Measurements from ENCODE around the gene SETMAR. TPM values are rescaled to one million over a fixed set of nuclear protein-coding genes. Genes with fewer than 3 reads are reported as not detected.

The SETMAR gene
- total and polyA plus RNA-seq, 2 of the 8 experiments (the other 6 are each of a cell fraction or from before 2014, with no cell fraction given): 16.1 to 25.3 TPM

- no peak for FAIRE-seq
- H3K9ac ChIP-seq (replicated peaks in 1 of 4; ENCODE audit: extremely low read depth in 1 of 4, low read depth in 3 of 4, low read length in 3 of 4): no peak overlapping the region
- no peak overlapping the region for H2AK5ac ChIP-seq (ENCODE audit: low read depth, low read length)
- H2BK20ac ChIP-seq (ENCODE audit: low read length): no peak overlapping the region
- H2BK12ac ChIP-seq (ENCODE audit: low read depth, low read length): no peak overlapping the region
- H2BK15ac ChIP-seq (ENCODE audit: low read length): no peak overlapping the region
- ChIA-PET POLR2A (ENCODE audit: partially characterized antibody) (interaction anchor here (0.6 kb wide), 1 partner anchor 227 kb away, joined by 3 read pairs; no protein-coding TSS in a partner anchor), CTCF (ENCODE audit: partially characterized antibody) (interaction anchor here (0.7 to 1.3 kb wide), 2 partner anchors 212 to 272 kb away, joined by 4 read pairs; no protein-coding TSS in a partner anchor)
- H3K4me1 ChIP-seq (replicated peaks in 1 of 4; ENCODE audit: control insufficient read depth in 3 of 4, insufficient read depth in 4 of 4, low read length in 3 of 4): no peaks in the 10 kb centered on the region
- H4K91ac ChIP-seq (replicated peaks; ENCODE audit: insufficient read length, low read length): no peak overlapping the region
- H2BK120ac ChIP-seq (replicated peaks; ENCODE audit: low read depth, low read length): no peak overlapping the region
- H3K27ac ChIP-seq (ENCODE audit: low read depth, low read length): no peak overlapping the region
- 86% methylated on average over 6 of the region's 6 CpGs; no CpG with 5 or more reads in 1 of the 2 experiments for WGBS, 2 experiments (ENCODE audit: extremely low coverage in 1 of 2, insufficient coverage in 1 of 2, insufficient read length in 1 of 2, insufficient replicate concordance in 2 of 2, low coverage in 1 of 2, low lambda C conversion rate in 2 of 2, missing lambda C conversion rate in 1 of 2)
- no peak overlapping the region for H3K4ac ChIP-seq (replicated peaks; ENCODE audit: insufficient read length, low read depth, low read length)
- H3K18ac ChIP-seq (ENCODE audit: extremely low read depth, low read length): no peak overlapping the region
- H2BK5ac ChIP-seq (ENCODE audit: low read depth, low read length): no peak overlapping the region
- no peaks in the 10 kb centered on the region for H3K79me1 ChIP-seq (ENCODE audit: low read depth, low read length)
- no peak overlapping the region for H3K56ac ChIP-seq (replicated peaks; ENCODE audit: insufficient read length, low read depth, low read length)
- H3K23ac ChIP-seq (ENCODE audit: insufficient read length): no peak overlapping the region
- no peaks in the 10 kb centered on the region for H3K36me3 ChIP-seq (ENCODE audit: control insufficient read depth in 2 of 4, insufficient read depth in 4 of 4, low read length in 3 of 4)
- no peak overlapping the region for H3K14ac ChIP-seq (ENCODE audit: insufficient read length)
- no peak for DNase-seq (ENCODE audit: low read depth in 1 of 2, low spot score in 2 of 2)
- no peak overlapping the region for H3K4me3 ChIP-seq (ENCODE audit: extremely low read depth in 1 of 4, insufficient read depth in 2 of 4, low read depth in 3 of 4, low read length in 4 of 4)
- no peaks in the 10 kb centered on the region for H4K20me1 ChIP-seq (replicated peaks in 1 of 2; ENCODE audit: control insufficient read depth in 1 of 2, insufficient read depth in 2 of 2, low read length in 2 of 2)
- H3K27me3 ChIP-seq (replicated peaks in 1 of 4; ENCODE audit: control insufficient read depth in 3 of 4, extremely low read depth in 1 of 4, insufficient read depth in 3 of 4, low read length in 3 of 4): no peaks in the 10 kb centered on the region
- no peaks in the 10 kb centered on the region for H3K79me2 ChIP-seq (ENCODE audit: control insufficient read depth in 1 of 2, insufficient read depth in 2 of 2, low read length in 2 of 2)
- TF ChIP-seq E2F6 (IDR thresholded peaks at IDR 0.05) (no peak), NANOG (IDR thresholded peaks at IDR 0.05; ENCODE audit: insufficient read depth, low read depth, low read length, poor library complexity, severe bottlenecking) (no peak), ZNF274 (IDR thresholded peaks at IDR 0.05; ENCODE audit: borderline replicate concordance, extremely low read depth, low read length) (no peak), CEBPB (IDR thresholded peaks at IDR 0.05; ENCODE audit: low read depth, low read length) (no peak), HDAC2 (IDR thresholded peaks at IDR 0.05; ENCODE audit: borderline replicate concordance in 1 of 2, low read depth in 2 of 2, low read length in 2 of 2) (no peak), POLR2A (IDR thresholded peaks at IDR 0.05; ENCODE audit: control extremely low read depth in 1 of 2, low read depth in 2 of 2, low read length in 2 of 2) (no peak)
- no peaks in the 10 kb centered on the region for H3K9me3 ChIP-seq (ENCODE audit: insufficient read depth in 2 of 2, low read depth in 1 of 2, low read length in 1 of 2)
- H2AFZ ChIP-seq (ENCODE audit: low read length): no peak overlapping the region
- H4K5ac ChIP-seq (ENCODE audit: insufficient read length, low read depth, low read length): no peak overlapping the region
- no peak overlapping the region for H4K8ac ChIP-seq (ENCODE audit: extremely low read depth, insufficient read depth, low read length)
- no peaks in the 10 kb centered on the region; the same call in 1 of the 2 replicates for H3K23me2 ChIP-seq (ENCODE audit: low read depth, low read length)
- H3K4me2 ChIP-seq (ENCODE audit: insufficient read depth in 1 of 2, low read depth in 2 of 2, low read length in 2 of 2): no peak overlapping the region
Measured at GRCh38 chr3:4355401-4356219, 52.4 kb downstream of the SETMAR start.
